Neural cell (in vitro differentiated cells): ENCODE measurements around the gene KRTAP19-8. TPM values are rescaled to one million over a fixed set of nuclear protein-coding genes. Genes with fewer than 3 reads are reported as not detected.

Experiments used
- H2AFZ ChIP-seq: fragments of 200-600, 300-800 bp; sonication (generic), shearing (Covaris generic); 2 replicates; pipeline ENCODE4 v1.6.0; 2014; ENCODE audit warnings: low read depth, mild to moderate bottlenecking, antibody characterized with exemption, low read length, moderate library complexity
- H3F3A ChIP-seq: fragments of 200-600 bp; shearing (Covaris generic); 2 replicates; pipeline ENCODE4 v1.6.1; 2016; ENCODE audit warnings: mild to moderate bottlenecking, moderate library complexity, mixed read lengths, antibody characterized with exemption, low read length; ENCODE audit not compliant: insufficient read depth, poor library complexity, severe bottlenecking
- H3K27ac ChIP-seq: fragments of 200-600, 300-800 bp; sonication (generic), shearing (Covaris generic); 2 replicates; pipeline ENCODE4 v1.5.1; 2014; ENCODE audit warnings: mild to moderate bottlenecking, low read length, moderate library complexity
- H3K27me3 ChIP-seq: fragments of 300-800, 200-600 bp; sonication (generic), shearing (Covaris generic); 2 replicates; pipeline ENCODE4 v1.6.0; 2014; ENCODE audit warnings: mild to moderate bottlenecking, low read depth, low read length, moderate library complexity; ENCODE audit not compliant: insufficient read depth
- H3K36me3 ChIP-seq: fragments of 300-800, 200-600 bp; sonication (generic), shearing (Covaris generic); 2 replicates; pipeline ENCODE4 v1.5.1; 2014; ENCODE audit warnings: mild to moderate bottlenecking, antibody characterized with exemption, low read length, moderate library complexity; ENCODE audit not compliant: insufficient read depth
- H3K4me2 ChIP-seq: fragments of 300-800, 200-600 bp; sonication (generic), shearing (Covaris generic); 2 replicates; pipeline ENCODE4 v1.6.0; 2014; ENCODE audit warnings: mild to moderate bottlenecking, low read length
- H3K4me3 ChIP-seq: fragments of 300-800, 200-600 bp; sonication (generic), shearing (Covaris generic); 2 replicates; pipeline ENCODE4 v1.5.1; 2014; ENCODE audit warnings: mild to moderate bottlenecking, low read length, moderate library complexity
- H3K79me2 ChIP-seq: fragments of 200-600 bp; shearing (Covaris generic); replicated peaks from 2 replicates; pipeline ENCODE4 v1.6.0; 2014; ENCODE audit warnings: mild to moderate bottlenecking, low read length, moderate library complexity; ENCODE audit not compliant: insufficient read depth
- H3K9ac ChIP-seq: fragments of 300-800, 200-600 bp; sonication (generic), shearing (Covaris generic); 2 replicates; pipeline ENCODE4 v1.6.1; 2016; ENCODE audit warnings: mild to moderate bottlenecking, low read length, mixed read lengths
- H3K9me2 ChIP-seq: fragments of 200-600 bp; shearing (Covaris generic); 2 replicates; pipeline ENCODE4 v1.6.1; 2016; ENCODE audit warnings: mild to moderate bottlenecking, low read length, mixed read lengths; ENCODE audit not compliant: insufficient read depth
- H3K9me3 ChIP-seq: fragments of 200-600, 300-800 bp; sonication (generic), shearing (Covaris generic); 2 replicates; pipeline ENCODE4 v1.6.1; 2016; ENCODE audit warnings: mild to moderate bottlenecking, mixed run types, low read length, moderate library complexity, mixed read lengths
- H4K20me1 ChIP-seq: fragments of 200-600 bp; shearing (Covaris generic); 2 replicates; pipeline ENCODE4 v1.6.1; 2016; ENCODE audit warnings: mild to moderate bottlenecking, mixed run types; ENCODE audit not compliant: insufficient read depth
- EP300 ChIP-seq: fragments of 450-650 bp; conservative IDR thresholded peaks from 2 replicates; pipeline ENCODE4 v1.6.1; 2014; ENCODE audit warnings: antibody characterized with exemption, mild to moderate bottlenecking, moderate library complexity; ENCODE audit not compliant: poor library complexity, severe bottlenecking
- EZH2 ChIP-seq: fragments of 200-600, 300-800 bp; shearing (Covaris generic), sonication (generic); IDR thresholded peaks from 2 replicates; pipeline ENCODE4 v1.6.1; 2014; ENCODE audit warnings: antibody characterized with exemption, low read length, borderline replicate concordance, mild to moderate bottlenecking; ENCODE audit not compliant: insufficient read depth, poor library complexity, severe bottlenecking
- MXI1 ChIP-seq: fragments of 450-650 bp; conservative IDR thresholded peaks from 2 replicates; pipeline ENCODE4 v1.6.1; 2014; ENCODE audit warnings: antibody characterized with exemption, mild to moderate bottlenecking; ENCODE audit not compliant: poor library complexity, severe bottlenecking
- POLR2AphosphoS5 ChIP-seq: IDR thresholded peaks from 2 replicates; pipeline ENCODE4 v1.6.1; 2012
- RAD21 ChIP-seq: fragments of 450-650 bp; conservative IDR thresholded peaks from 2 replicates; pipeline ENCODE4 v1.6.1; 2014; ENCODE audit warnings: antibody characterized with exemption, mild to moderate bottlenecking, moderate library complexity
- SMC3 ChIP-seq: fragments of 450-650 bp; conservative IDR thresholded peaks from 2 replicates; pipeline ENCODE4 v1.6.1; 2014; ENCODE audit warnings: antibody characterized with exemption, mild to moderate bottlenecking, moderate library complexity; ENCODE audit not compliant: poor library complexity
- TAF1 ChIP-seq: IDR thresholded peaks from 2 replicates; pipeline ENCODE4 v1.6.1; 2012; ENCODE audit warnings: low read depth
- polyA plus RNA-seq: library from polyadenylated mRNA; depleted of rRNA; stranded (reverse); fragments of >200 nt; gene quantifications from 2 replicates; pipeline ENCODE4 v1.2.3, GENCODE V29; 2014
- TF ChIP-seq, protein P1 (sequence below): fragments of 450-650 bp; IDR thresholded peaks from 2 replicates; pipeline ENCODE4 v1.5.1; 2014; ENCODE audit warnings: antibody characterized with exemption, mild to moderate bottlenecking, moderate library complexity; ENCODE audit not compliant: poor library complexity, severe bottlenecking
- TF ChIP-seq, protein P2 (sequence below): IDR thresholded peaks from 2 replicates; pipeline ENCODE4 v1.6.1; 2012; ENCODE audit warnings: borderline replicate concordance

Gene KRTAP19-8
- polyA plus RNA-seq, 1 donor from 2014 or later: not detected

DNA sequence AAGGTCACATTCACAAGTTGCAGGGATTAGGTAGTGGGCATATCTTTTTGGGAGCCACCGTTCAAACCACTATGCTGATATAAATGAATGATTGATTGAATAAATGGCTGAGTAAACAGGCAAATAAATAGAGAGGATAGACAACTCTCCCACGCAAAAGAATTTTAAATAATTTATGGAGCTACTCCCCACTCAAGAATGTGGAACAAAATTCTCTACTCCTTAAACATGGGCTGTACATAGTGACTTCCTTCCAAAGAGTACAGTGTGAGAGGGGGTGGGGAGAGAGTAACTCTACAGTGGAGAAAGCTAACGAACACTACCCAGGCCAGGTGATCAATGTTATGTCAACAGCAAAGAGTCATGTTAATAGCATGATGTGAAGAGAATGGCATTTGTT is 40.7 kb downstream of the KRTAP19-8 start:
- TF ChIP-seq SMC3 (no peak), EP300 (no peak), MXI1 (no peak), TAF1 (no peak), RAD21 (no peak), POLR2AphosphoS5 (no peak), EZH2 (no peak)
- TF ChIP-seq, protein P1, sequence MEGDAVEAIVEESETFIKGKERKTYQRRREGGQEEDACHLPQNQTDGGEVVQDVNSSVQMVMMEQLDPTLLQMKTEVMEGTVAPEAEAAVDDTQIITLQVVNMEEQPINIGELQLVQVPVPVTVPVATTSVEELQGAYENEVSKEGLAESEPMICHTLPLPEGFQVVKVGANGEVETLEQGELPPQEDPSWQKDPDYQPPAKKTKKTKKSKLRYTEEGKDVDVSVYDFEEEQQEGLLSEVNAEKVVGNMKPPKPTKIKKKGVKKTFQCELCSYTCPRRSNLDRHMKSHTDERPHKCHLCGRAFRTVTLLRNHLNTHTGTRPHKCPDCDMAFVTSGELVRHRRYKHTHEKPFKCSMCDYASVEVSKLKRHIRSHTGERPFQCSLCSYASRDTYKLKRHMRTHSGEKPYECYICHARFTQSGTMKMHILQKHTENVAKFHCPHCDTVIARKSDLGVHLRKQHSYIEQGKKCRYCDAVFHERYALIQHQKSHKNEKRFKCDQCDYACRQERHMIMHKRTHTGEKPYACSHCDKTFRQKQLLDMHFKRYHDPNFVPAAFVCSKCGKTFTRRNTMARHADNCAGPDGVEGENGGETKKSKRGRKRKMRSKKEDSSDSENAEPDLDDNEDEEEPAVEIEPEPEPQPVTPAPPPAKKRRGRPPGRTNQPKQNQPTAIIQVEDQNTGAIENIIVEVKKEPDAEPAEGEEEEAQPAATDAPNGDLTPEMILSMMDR: no peak
- TF ChIP-seq, protein P2, sequence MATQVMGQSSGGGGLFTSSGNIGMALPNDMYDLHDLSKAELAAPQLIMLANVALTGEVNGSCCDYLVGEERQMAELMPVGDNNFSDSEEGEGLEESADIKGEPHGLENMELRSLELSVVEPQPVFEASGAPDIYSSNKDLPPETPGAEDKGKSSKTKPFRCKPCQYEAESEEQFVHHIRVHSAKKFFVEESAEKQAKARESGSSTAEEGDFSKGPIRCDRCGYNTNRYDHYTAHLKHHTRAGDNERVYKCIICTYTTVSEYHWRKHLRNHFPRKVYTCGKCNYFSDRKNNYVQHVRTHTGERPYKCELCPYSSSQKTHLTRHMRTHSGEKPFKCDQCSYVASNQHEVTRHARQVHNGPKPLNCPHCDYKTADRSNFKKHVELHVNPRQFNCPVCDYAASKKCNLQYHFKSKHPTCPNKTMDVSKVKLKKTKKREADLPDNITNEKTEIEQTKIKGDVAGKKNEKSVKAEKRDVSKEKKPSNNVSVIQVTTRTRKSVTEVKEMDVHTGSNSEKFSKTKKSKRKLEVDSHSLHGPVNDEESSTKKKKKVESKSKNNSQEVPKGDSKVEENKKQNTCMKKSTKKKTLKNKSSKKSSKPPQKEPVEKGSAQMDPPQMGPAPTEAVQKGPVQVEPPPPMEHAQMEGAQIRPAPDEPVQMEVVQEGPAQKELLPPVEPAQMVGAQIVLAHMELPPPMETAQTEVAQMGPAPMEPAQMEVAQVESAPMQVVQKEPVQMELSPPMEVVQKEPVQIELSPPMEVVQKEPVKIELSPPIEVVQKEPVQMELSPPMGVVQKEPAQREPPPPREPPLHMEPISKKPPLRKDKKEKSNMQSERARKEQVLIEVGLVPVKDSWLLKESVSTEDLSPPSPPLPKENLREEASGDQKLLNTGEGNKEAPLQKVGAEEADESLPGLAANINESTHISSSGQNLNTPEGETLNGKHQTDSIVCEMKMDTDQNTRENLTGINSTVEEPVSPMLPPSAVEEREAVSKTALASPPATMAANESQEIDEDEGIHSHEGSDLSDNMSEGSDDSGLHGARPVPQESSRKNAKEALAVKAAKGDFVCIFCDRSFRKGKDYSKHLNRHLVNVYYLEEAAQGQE: no peak
- Histone ChIP-seq H3K4me3 (no peak overlapping the region), H3K4me2 (no peak overlapping the region), H3K79me2 (no peaks in the 10 kb centered on the region), H3F3A (no peaks in the 10 kb centered on the region), H2AFZ (no peak overlapping the region), H3K36me3 (no peaks in the 10 kb centered on the region), H3K27me3 (no peaks in the 10 kb centered on the region), H3K27ac (no peak overlapping the region), H3K9me2 (no peaks in the 10 kb centered on the region), H3K9me3 (no peaks in the 10 kb centered on the region), H3K9ac (no peak overlapping the region), H4K20me1 (no peaks in the 10 kb centered on the region)

DNA sequence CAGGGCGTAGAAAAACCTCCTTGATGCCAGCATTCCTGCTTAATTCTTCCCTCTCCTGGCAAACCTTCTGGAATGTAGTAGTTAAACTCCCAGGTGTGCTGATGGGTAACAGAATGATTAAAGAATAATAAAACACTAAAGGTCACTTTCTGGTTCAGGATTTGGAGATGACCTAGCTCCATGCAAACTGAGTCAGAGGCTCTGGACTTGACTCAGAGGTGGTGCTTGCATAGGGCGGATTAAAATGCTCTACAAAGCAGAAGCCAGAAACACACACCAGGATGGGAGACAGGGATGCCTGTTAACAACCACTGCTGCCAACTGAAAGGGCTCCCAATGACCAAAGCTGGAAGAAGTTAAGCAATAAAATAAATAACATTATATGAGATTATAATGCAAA is 41.5 kb downstream of the KRTAP19-8 start:
- H3K27me3 ChIP-seq: no peaks in the 10 kb centered on the region
- no peak overlapping the region for H3K27ac ChIP-seq
- TF ChIP-seq EP300 (no peak), RAD21 (no peak), POLR2AphosphoS5 (no peak), MXI1 (no peak), SMC3 (no peak), EZH2 (no peak), TAF1 (no peak)
- TF ChIP-seq, protein P2: no peak
- TF ChIP-seq, protein P1: no peak
- no peaks in the 10 kb centered on the region for H3K9me2 ChIP-seq
- no peaks in the 10 kb centered on the region for H3K79me2 ChIP-seq
- H2AFZ ChIP-seq: no peak overlapping the region
- no peaks in the 10 kb centered on the region for H3K36me3 ChIP-seq
- H4K20me1 ChIP-seq: no peaks in the 10 kb centered on the region
- H3K9ac ChIP-seq: no peak overlapping the region
- H3K9me3 ChIP-seq: no peaks in the 10 kb centered on the region
- no peak overlapping the region for H3K4me3 ChIP-seq
- H3K4me2 ChIP-seq: no peak overlapping the region
- H3F3A ChIP-seq: no peaks in the 10 kb centered on the region
